ENCODE measurements around the gene KCNIP1.

DNA sequence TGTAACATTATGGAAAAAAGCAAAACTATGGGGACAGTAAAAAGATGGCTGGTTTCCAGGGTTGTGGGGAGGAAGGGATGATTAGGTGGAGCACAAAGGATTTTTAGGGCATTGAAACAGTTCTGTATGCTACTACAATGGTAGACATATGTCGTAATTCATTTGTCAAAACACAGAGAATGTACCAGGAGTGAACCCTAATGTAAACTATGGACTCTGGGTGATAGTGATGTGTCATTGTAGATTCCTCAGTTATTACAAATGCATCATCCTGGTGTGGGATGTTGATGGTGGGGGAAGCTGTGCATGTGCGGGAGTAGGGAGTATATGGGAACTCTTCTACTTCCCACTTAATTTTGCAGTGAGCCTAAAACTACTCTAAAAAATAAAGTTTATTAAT lies 144.7 kb downstream of the KCNIP1 start:
- TF ChIP-seq, protein P1, sequence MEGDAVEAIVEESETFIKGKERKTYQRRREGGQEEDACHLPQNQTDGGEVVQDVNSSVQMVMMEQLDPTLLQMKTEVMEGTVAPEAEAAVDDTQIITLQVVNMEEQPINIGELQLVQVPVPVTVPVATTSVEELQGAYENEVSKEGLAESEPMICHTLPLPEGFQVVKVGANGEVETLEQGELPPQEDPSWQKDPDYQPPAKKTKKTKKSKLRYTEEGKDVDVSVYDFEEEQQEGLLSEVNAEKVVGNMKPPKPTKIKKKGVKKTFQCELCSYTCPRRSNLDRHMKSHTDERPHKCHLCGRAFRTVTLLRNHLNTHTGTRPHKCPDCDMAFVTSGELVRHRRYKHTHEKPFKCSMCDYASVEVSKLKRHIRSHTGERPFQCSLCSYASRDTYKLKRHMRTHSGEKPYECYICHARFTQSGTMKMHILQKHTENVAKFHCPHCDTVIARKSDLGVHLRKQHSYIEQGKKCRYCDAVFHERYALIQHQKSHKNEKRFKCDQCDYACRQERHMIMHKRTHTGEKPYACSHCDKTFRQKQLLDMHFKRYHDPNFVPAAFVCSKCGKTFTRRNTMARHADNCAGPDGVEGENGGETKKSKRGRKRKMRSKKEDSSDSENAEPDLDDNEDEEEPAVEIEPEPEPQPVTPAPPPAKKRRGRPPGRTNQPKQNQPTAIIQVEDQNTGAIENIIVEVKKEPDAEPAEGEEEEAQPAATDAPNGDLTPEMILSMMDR (IDR thresholded peaks at IDR 0.05; ENCODE audit: insufficient read depth, low read depth, low read length) = no peak
- TF ChIP-seq EZH2 (IDR thresholded peaks at IDR 0.05; ENCODE audit: insufficient read depth, low read length) = no peak
